Loucy (cell line): Measurements from ENCODE around the gene AGR3.

ENCODE experiments used
- H2AFZ ChIP-seq: fragments of 200-600 bp; sonication (generic); 2 replicates; pipeline ENCODE4 v1.6.0; 2016; ENCODE audit warnings: antibody characterized with exemption, mild to moderate bottlenecking, low read length, moderate library complexity
- H3F3A ChIP-seq: fragments of 200-600 bp; 2 replicates; pipeline ENCODE4 v1.6.0; 2016; ENCODE audit warnings: antibody characterized with exemption, low read depth, mild to moderate bottlenecking
- H3K27me3 ChIP-seq: fragments of 200-600 bp; sonication (generic); 2 replicates; pipeline ENCODE4 v1.6.1; 2014; ENCODE audit warnings: low read length, mild to moderate bottlenecking; ENCODE audit not compliant: insufficient read depth, poor library complexity, severe bottlenecking
- H3K36me3 ChIP-seq: fragments of 200-600 bp; sonication (generic); 2 replicates; pipeline ENCODE4 v1.6.1; 2016; ENCODE audit warnings: low read length; ENCODE audit not compliant: insufficient read depth
- H3K4me1 ChIP-seq: fragments of 200-600 bp; sonication (generic); 2 replicates; pipeline ENCODE4 v1.5.1; 2014; ENCODE audit warnings: low read length, mild to moderate bottlenecking; ENCODE audit not compliant: insufficient read depth, poor library complexity, severe bottlenecking
- H3K4me2 ChIP-seq: fragments of 200-600 bp; sonication (generic); 2 replicates; pipeline ENCODE4 v1.6.0; 2014; ENCODE audit warnings: antibody characterized with exemption, low read length, low read depth, mild to moderate bottlenecking; ENCODE audit not compliant: poor library complexity, severe bottlenecking
- H3K4me3 ChIP-seq: fragments of 200-600 bp; sonication (generic); 2 replicates; pipeline ENCODE4 v1.5.1; 2014; ENCODE audit warnings: low read length, mild to moderate bottlenecking, mixed read lengths; ENCODE audit not compliant: poor library complexity, severe bottlenecking
- H3K79me2 ChIP-seq: fragments of 200-600 bp; sonication (generic); 2 replicates; pipeline ENCODE4 v1.6.1; 2014; ENCODE audit warnings: low read length; ENCODE audit not compliant: insufficient read depth
- H3K9ac ChIP-seq: fragments of 200-600 bp; sonication (generic); 2 replicates; pipeline ENCODE4 v1.6.0; 2014; ENCODE audit warnings: mild to moderate bottlenecking, low read depth, low read length, moderate library complexity; ENCODE audit not compliant: poor library complexity, severe bottlenecking
- H3K9me2 ChIP-seq: fragments of 200-600 bp; sonication (generic); replicated peaks from 2 replicates; pipeline ENCODE4 v1.6.1; 2016; ENCODE audit warnings: low read depth, low read length, mixed read lengths
- H3K9me3 ChIP-seq: fragments of 200-600 bp; sonication (generic); 2 replicates; pipeline ENCODE4 v1.6.1; 2014; ENCODE audit warnings: mild to moderate bottlenecking, antibody characterized with exemption, low read length, low read depth; ENCODE audit not compliant: insufficient read depth
- H4K20me1 ChIP-seq: fragments of 200-600 bp; sonication (generic); 2 replicates; pipeline ENCODE4 v1.6.0; 2014; ENCODE audit warnings: antibody characterized with exemption, low read length, mild to moderate bottlenecking; ENCODE audit not compliant: insufficient read depth, poor library complexity, severe bottlenecking
- CTCF ChIP-seq: fragments of 200-600 bp; sonication (generic); conservative IDR thresholded peaks from 2 replicates; pipeline ENCODE4 v1.5.1; 2014; ENCODE audit warnings: mild to moderate bottlenecking, antibody characterized with exemption, low read length
- EZH2phosphoT487 ChIP-seq: fragments of 200-600 bp; IDR thresholded peaks from 2 replicates; pipeline ENCODE4 v1.6.1; 2018; ENCODE audit warnings: antibody characterized with exemption, mild to moderate bottlenecking, moderate library complexity, borderline replicate concordance

The AGR3 gene

GRCh38 chr7:16836481-16836880 lies 45.3 kb downstream of the AGR3 start:
- no peak overlapping the region for H3K9ac ChIP-seq
- H3K36me3 ChIP-seq, result no peaks in the 10 kb centered on the region
- no peak for TF ChIP-seq CTCF
- no peak for TF ChIP-seq EZH2phosphoT487
- H3K9me2 ChIP-seq, result no peaks in the 10 kb centered on the region
- H3F3A ChIP-seq, result no peaks in the 10 kb centered on the region
- no peaks in the 10 kb centered on the region for H3K27me3 ChIP-seq
- H3K4me3 ChIP-seq, result no peak overlapping the region
- H3K9me3 ChIP-seq, result no peaks in the 10 kb centered on the region
- H3K4me2 ChIP-seq, result no peak overlapping the region
- H4K20me1 ChIP-seq, result no peaks in the 10 kb centered on the region
- no peaks in the 10 kb centered on the region for H3K79me2 ChIP-seq
- no peaks in the 10 kb centered on the region for H3K4me1 ChIP-seq
- H2AFZ ChIP-seq, result no peak overlapping the region

GRCh38 chr7:16833373-16833772 lies 48.4 kb downstream of the AGR3 start:
- Histone ChIP-seq H3K9ac (no peak overlapping the region), H4K20me1 (no peaks in the 10 kb centered on the region), H3K4me1 (no peaks in the 10 kb centered on the region)

GRCh38 chr7:16826060-16826459 lies 55.7 kb downstream of the AGR3 start:
- Histone ChIP-seq H3K36me3 (no peaks in the 10 kb centered on the region), H3K27me3 (no peaks in the 10 kb centered on the region), H3F3A (no peaks in the 10 kb centered on the region), H3K79me2 (no peaks in the 10 kb centered on the region), H3K9me3 (no peaks in the 10 kb centered on the region), H4K20me1 (no peaks in the 10 kb centered on the region), H2AFZ (no peak overlapping the region), H3K4me2 (no peak overlapping the region), H3K4me3 (no peak overlapping the region), H3K9me2 (no peaks in the 10 kb centered on the region), H3K4me1 (peaks cover 5% of the 10 kb centered on the region), H3K9ac (no peak overlapping the region)
- TF ChIP-seq CTCF, result no peak
- no peak for TF ChIP-seq EZH2phosphoT487

More at GRCh38 chr7:16833373-16833772, 48.4 kb downstream of the AGR3 start:
- Histone ChIP-seq H3K9me2 (no peaks in the 10 kb centered on the region), H3K27me3 (no peaks in the 10 kb centered on the region), H3K36me3 (no peaks in the 10 kb centered on the region), H3K9me3 (no peaks in the 10 kb centered on the region), H3K4me2 (no peak overlapping the region), H3F3A (no peaks in the 10 kb centered on the region), H2AFZ (no peak overlapping the region), H3K4me3 (no peak overlapping the region), H3K79me2 (no peaks in the 10 kb centered on the region)
- TF ChIP-seq CTCF, result no peak
- TF ChIP-seq EZH2phosphoT487, result no peak
